Lung (tissue), 12 donors: ENCODE data around the gene FAM186B. TPM values are rescaled to one million over a fixed set of nuclear protein-coding genes. Genes with fewer than 3 reads are reported as not detected.

Experiments
- ATAC-seq: fragments of 200-7000 bp; cut with Tn5 transposase; one replicate; pipeline ENCODE4 v1.9.1; 2020; ENCODE audit warnings: moderate number of reproducible peaks; ENCODE audit not compliant: insufficient read depth, low FRiP score
- DNase-seq, 3 donors: peaks; one replicate each; pipeline ENCODE4 v3.0.0-alpha.2; 2013 to 2017
- H3K27ac ChIP-seq, 2 donors: one replicate each; pipeline ENCODE4 v1.5.1; 2013; ENCODE audit warnings: mild to moderate bottlenecking in 2 of 2, moderate library complexity in 2 of 2, control low read depth in 1 of 2, inconsistent platforms in 1 of 2, low read depth in 1 of 2, low read length in 1 of 2
- H3K27me3 ChIP-seq, 3 donors: one replicate each; pipeline ENCODE4 v1.5.1; 2013; ENCODE audit warnings: low read length in 2 of 3; ENCODE audit not compliant: control insufficient read depth in 3 of 3, insufficient read depth in 3 of 3
- H3K36me3 ChIP-seq, 4 donors: one replicate each; pipeline ENCODE4 v1.5.1; 2013; ENCODE audit warnings: low read length in 4 of 4, mild to moderate bottlenecking in 1 of 4, moderate library complexity in 1 of 4; ENCODE audit not compliant: control insufficient read depth in 4 of 4, insufficient read depth in 4 of 4
- H3K4me1 ChIP-seq, 5 donors: one replicate each; pipeline ENCODE4 v1.5.1; 2013; ENCODE audit warnings: low read length in 5 of 5, mild to moderate bottlenecking in 2 of 5, moderate library complexity in 1 of 5; ENCODE audit not compliant: control insufficient read depth in 5 of 5, insufficient read depth in 5 of 5
- H3K4me3 ChIP-seq: one replicate; pipeline ENCODE4 v1.5.1; 2013; ENCODE audit warnings: mild to moderate bottlenecking, control low read depth, moderate library complexity
- H3K9ac ChIP-seq, 2 donors: one replicate each; pipeline ENCODE4 v1.5.1; 2013; ENCODE audit warnings: low read length in 2 of 2, control low read depth in 1 of 2; ENCODE audit not compliant: insufficient read depth in 1 of 2
- H3K9me3 ChIP-seq, 4 donors: one replicate each; pipeline ENCODE4 v1.5.1; 2013; ENCODE audit warnings: low read length in 3 of 4, mild to moderate bottlenecking in 1 of 4, moderate library complexity in 1 of 4; ENCODE audit not compliant: control insufficient read depth in 4 of 4, insufficient read depth in 3 of 4
- WGBS, 2 donors: extraction: QIAGEN DNeasy Blood & Tissue Kit; methylation state at CpG; one replicate each; pipeline ENCODE4 v1.1.7; 2013; 5-methylcytosine and 5-hydroxymethylcytosine counted together
- polyA plus RNA-seq, 2 donors: library from polyadenylated mRNA; stranded (reverse); fragments of 200-250 nt; gene quantifications; one replicate each; pipeline ENCODE4 v1.2.1, GENCODE V29; 2013
- total RNA-seq, 2 donors: library from RNA; depleted of rRNA in 1 of 2; stranded (reverse); fragments of >200 nt in 1 of 2; gene quantifications; one replicate each; pipeline ENCODE4 v1.2.1, GENCODE V29; 2014 to 2021
- TF ChIP-seq, protein P1 (sequence below): IDR thresholded peaks from 2 replicates; pipeline ENCODE4 v1.5.1; 2012; ENCODE audit warnings: mild to moderate bottlenecking; ENCODE audit errors: control extremely low read depth, extremely low read depth
- donor health status: control.
- donor health status: control.
- donor health status: Bipolar disorder and iron deficiency.
- donor health status: healthy.
- donor health status: DM: yes; HTN: yes; CAD: no.

FAM186B gene
- total and polyA plus RNA-seq, 4 donors = 0.17 to 0.80 (median 0.43) TPM

DNA sequence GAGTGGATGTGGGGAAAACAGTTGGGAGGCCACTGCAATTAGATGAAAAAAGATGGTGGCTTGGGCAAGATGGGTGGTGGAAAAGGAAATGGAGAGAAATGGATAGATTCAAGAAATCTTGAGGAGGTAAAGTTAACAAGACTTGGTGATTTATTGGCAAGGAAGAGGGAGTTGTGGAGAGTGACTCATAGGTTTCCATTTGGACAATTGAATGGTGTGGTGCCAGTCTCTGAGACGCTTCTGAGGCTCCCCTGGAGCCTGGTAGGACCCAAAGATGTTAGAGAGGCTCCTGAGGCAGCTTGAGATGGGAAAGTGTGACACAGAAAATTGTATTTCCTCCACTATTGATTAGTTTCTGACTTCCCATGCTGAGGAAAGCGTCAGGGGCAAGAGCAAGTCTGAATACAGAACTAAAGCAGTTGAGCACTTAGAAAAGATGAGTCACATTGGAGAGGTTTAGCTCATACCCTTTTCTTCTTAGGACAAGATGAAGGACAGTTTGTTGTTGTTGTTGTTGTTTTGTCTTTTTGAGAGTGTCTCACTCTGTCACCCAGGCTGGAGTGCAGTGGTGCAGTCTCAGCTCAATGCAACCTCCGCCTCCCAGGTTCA, 22.4 kb upstream of the FAM186B start:
- H3K36me3 ChIP-seq = peaks cover 0 to 6% (median 5%) of the 10 kb centered on the region in 4 donors
- no peak overlapping the region for H3K27ac ChIP-seq
- no peak overlapping the region for H3K4me3 ChIP-seq
- peaks cover 0 to under 1% (median 0%) of the 10 kb centered on the region in 5 donors for H3K4me1 ChIP-seq
- no peaks in the 10 kb centered on the region for H3K9me3 ChIP-seq
- WGBS, 2 donors = 89 to 93% methylated on average over 3 of the region's 3 CpGs
- peak in 1 of 3 donors; percentile 6 for DNase-seq
- no peak overlapping the region for H3K9ac ChIP-seq
- TF ChIP-seq, protein P1, sequence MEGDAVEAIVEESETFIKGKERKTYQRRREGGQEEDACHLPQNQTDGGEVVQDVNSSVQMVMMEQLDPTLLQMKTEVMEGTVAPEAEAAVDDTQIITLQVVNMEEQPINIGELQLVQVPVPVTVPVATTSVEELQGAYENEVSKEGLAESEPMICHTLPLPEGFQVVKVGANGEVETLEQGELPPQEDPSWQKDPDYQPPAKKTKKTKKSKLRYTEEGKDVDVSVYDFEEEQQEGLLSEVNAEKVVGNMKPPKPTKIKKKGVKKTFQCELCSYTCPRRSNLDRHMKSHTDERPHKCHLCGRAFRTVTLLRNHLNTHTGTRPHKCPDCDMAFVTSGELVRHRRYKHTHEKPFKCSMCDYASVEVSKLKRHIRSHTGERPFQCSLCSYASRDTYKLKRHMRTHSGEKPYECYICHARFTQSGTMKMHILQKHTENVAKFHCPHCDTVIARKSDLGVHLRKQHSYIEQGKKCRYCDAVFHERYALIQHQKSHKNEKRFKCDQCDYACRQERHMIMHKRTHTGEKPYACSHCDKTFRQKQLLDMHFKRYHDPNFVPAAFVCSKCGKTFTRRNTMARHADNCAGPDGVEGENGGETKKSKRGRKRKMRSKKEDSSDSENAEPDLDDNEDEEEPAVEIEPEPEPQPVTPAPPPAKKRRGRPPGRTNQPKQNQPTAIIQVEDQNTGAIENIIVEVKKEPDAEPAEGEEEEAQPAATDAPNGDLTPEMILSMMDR = no peak
- ATAC-seq = no peak
- H3K27me3 ChIP-seq = no peaks in the 10 kb centered on the region

DNA sequence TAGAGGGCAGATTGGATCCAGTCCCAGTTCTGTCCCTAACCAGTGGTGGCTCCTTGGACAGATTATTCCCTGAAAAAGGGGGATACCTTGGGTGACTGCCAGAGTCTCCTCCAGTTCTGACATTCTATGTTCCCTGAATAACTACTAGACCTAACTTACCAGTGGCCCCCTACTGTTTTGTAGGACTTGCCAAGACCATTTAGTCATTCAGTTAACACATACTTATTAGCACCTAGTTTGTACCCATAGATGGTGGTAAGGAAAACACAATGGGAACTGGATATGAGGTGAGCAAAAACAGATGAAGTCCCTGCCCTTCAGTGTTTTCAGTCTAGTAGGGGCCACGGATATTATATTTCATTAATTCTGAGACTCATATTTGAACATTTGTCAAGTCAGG, 21.4 kb upstream of the FAM186B start:
- Histone ChIP-seq H3K27ac (no peak overlapping the region), H3K9me3 (no peaks in the 10 kb centered on the region), H3K9ac (no peak overlapping the region), H3K4me3 (no peak overlapping the region), H3K36me3 (peaks cover 0 to 3% (median 2%) of the 10 kb centered on the region in 4 donors), H3K4me1 (peaks cover 0 to 8% (median 0%) of the 10 kb centered on the region in 5 donors), H3K27me3 (no peaks in the 10 kb centered on the region)
- ATAC-seq (no peak), DNase-seq (no peak)
- 90 to 95% methylated on average over 1 of the region's 1 CpG for WGBS, 2 donors
- TF ChIP-seq, protein P1 = no peak

DNA sequence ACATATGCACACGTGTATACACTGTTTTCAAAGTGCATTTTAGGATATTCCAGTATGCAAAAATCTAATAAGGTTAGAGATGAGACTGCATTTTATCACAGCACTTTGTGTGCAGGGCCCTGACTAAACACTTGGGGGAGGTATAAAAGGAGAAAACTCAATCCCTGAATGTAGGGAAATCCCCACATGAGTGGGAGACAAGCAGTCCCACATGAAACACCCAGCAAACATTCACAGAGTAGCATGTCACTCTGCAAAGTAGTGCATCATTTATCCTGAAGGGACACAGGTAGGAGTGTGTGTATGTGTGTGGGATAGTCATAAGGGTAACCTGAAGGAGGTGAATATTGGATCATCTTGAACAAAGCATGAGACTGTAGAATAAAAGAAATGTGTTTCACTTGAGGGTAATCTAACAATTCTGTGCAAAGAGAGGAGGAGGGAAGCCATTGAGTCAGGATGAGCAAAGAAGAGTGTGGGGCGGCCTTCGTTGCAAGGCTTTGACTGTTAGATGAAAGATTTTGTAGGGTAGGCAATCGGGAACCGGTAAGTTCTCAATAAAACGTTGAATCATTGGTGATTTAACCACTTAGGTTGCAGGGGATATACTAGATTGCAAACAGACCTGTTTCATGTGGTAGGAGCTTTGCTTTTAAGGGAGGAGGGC, 20.9 kb upstream of the FAM186B start:
- Histone ChIP-seq H3K36me3 (no peaks in the 10 kb centered on the region), H3K4me1 (peaks cover 0 to 13% (median 3%) of the 10 kb centered on the region in 5 donors), H3K9me3 (no peaks in the 10 kb centered on the region), H3K9ac (no peak overlapping the region), H3K4me3 (no peak overlapping the region), H3K27ac (no peak overlapping the region), H3K27me3 (no peaks in the 10 kb centered on the region)
- no peak for DNase-seq
- TF ChIP-seq, protein P1 = no peak
- 81 to 83% methylated on average over 6 of the region's 6 CpGs for WGBS, 2 donors
- no peak for ATAC-seq
